A549 (cell line): ENCODE results near the gene B9D1.

Source experiments
- EP300 ChIP-seq, 2 experiments: fragments of >200 bp; sonication (Bioruptor Twin); formaldehyde crosslinking; IDR thresholded peaks; 2 replicates in 1 of 2; 3 replicates in 1 of 2; pipeline ENCODE4 v1.6.1; 2016 to 2017
- FOSL2 ChIP-seq, 2 experiments: fragments of 450-650 bp in 1 of 2; fragments of >200 bp in 1 of 2; sonication (Bioruptor Twin) in 1 of 2; formaldehyde crosslinking; IDR thresholded peaks; 2 replicates each; pipeline versions ENCODE4 v1.5.0 to v1.6.1; 2016 to 2020; ENCODE audit warnings: mild to moderate bottlenecking in 1 of 2, moderate library complexity in 1 of 2
- POLR2A ChIP-seq: IDR thresholded peaks from 2 replicates; pipeline ENCODE4 v1.6.1; 2012; ENCODE audit warnings: mild to moderate bottlenecking, low read length
- RAD21 ChIP-seq, 2 experiments: fragments of >200 bp in 1 of 2; sonication (Bioruptor Twin) in 1 of 2; formaldehyde crosslinking in 1 of 2; IDR thresholded peaks in 1 of 2; conservative IDR thresholded peaks in 1 of 2; 2 replicates in 1 of 2; 3 replicates in 1 of 2; pipeline ENCODE4 v1.6.1; 2012 to 2018; ENCODE audit warnings: inconsistent platforms in 1 of 2
- ZFP36 ChIP-seq: fragments of 450-650 bp; IDR thresholded peaks from 2 replicates; pipeline ENCODE4 v1.6.1; 2014; ENCODE audit warnings: borderline replicate concordance; ENCODE audit not compliant: partially characterized antibody
- TF ChIP-seq, protein P1 (sequence below): fragments of >200 bp; sonication (Bioruptor Twin); formaldehyde crosslinking; IDR thresholded peaks from 3 replicates; pipeline ENCODE4 v1.5.1; 2016
- TF ChIP-seq, protein P2 (sequence below): fragments of 200-600 bp; sonication (generic); IDR thresholded peaks from 2 replicates; pipeline ENCODE4 v1.6.1; 2016; ENCODE audit warnings: antibody characterized with exemption, mild to moderate bottlenecking, moderate library complexity

- TF ChIP-seq, protein P1, sequence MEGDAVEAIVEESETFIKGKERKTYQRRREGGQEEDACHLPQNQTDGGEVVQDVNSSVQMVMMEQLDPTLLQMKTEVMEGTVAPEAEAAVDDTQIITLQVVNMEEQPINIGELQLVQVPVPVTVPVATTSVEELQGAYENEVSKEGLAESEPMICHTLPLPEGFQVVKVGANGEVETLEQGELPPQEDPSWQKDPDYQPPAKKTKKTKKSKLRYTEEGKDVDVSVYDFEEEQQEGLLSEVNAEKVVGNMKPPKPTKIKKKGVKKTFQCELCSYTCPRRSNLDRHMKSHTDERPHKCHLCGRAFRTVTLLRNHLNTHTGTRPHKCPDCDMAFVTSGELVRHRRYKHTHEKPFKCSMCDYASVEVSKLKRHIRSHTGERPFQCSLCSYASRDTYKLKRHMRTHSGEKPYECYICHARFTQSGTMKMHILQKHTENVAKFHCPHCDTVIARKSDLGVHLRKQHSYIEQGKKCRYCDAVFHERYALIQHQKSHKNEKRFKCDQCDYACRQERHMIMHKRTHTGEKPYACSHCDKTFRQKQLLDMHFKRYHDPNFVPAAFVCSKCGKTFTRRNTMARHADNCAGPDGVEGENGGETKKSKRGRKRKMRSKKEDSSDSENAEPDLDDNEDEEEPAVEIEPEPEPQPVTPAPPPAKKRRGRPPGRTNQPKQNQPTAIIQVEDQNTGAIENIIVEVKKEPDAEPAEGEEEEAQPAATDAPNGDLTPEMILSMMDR = no peak
- TF ChIP-seq EP300 (IDR thresholded peaks at IDR 0.05) (no peak), POLR2A (no peak), ZFP36 (no peak), FOSL2 (IDR thresholded peaks at IDR 0.05) (no peak), FOSL2 (CRISPR knock-in tag; IDR thresholded peaks at IDR 0.05) (no peak), RAD21 (conservative IDR thresholded peaks at IDR 0.05 in 1 of 2, IDR thresholded peaks at IDR 0.05 in 1 of 2) (no peak)
- TF ChIP-seq, protein P2, sequence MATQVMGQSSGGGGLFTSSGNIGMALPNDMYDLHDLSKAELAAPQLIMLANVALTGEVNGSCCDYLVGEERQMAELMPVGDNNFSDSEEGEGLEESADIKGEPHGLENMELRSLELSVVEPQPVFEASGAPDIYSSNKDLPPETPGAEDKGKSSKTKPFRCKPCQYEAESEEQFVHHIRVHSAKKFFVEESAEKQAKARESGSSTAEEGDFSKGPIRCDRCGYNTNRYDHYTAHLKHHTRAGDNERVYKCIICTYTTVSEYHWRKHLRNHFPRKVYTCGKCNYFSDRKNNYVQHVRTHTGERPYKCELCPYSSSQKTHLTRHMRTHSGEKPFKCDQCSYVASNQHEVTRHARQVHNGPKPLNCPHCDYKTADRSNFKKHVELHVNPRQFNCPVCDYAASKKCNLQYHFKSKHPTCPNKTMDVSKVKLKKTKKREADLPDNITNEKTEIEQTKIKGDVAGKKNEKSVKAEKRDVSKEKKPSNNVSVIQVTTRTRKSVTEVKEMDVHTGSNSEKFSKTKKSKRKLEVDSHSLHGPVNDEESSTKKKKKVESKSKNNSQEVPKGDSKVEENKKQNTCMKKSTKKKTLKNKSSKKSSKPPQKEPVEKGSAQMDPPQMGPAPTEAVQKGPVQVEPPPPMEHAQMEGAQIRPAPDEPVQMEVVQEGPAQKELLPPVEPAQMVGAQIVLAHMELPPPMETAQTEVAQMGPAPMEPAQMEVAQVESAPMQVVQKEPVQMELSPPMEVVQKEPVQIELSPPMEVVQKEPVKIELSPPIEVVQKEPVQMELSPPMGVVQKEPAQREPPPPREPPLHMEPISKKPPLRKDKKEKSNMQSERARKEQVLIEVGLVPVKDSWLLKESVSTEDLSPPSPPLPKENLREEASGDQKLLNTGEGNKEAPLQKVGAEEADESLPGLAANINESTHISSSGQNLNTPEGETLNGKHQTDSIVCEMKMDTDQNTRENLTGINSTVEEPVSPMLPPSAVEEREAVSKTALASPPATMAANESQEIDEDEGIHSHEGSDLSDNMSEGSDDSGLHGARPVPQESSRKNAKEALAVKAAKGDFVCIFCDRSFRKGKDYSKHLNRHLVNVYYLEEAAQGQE = no peak
Measured at GRCh38 chr17:19308398-19308797, 54.1 kb downstream of the B9D1 start.
